ENCODE data around the gene FARS2.

DNA sequence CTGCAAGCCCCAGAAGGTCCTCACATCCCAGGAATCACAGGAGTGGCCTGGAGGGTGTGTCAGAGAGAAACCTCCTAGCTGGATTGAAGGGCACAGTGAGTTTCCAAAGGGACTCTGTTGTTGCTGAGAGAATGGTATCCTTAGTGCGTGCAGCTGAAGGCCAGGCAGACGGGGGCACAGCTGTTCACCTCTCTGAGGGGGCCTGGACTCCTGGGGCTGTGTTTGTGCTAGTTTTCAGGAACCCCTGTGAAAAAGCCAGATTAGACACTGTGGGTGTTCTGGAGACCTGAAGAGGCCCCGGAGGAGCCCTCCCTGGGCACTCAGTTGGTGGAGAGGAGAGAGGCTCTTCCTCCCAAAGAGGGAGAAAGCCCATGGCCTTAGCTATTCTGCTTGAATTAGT lies 223.4 kb downstream of the FARS2 start:
- TF ChIP-seq CTCF (optimal IDR thresholded peaks at IDR 0.05 in 1 of 3, IDR thresholded peaks at IDR 0.05 in 1 of 3, conservative IDR thresholded peaks at IDR 0.05 in 1 of 3; ENCODE audit: extremely low read depth in 1 of 3, insufficient read depth in 2 of 3, low read length in 3 of 3) (no peak), EZH2 (IDR thresholded peaks at IDR 0.05; ENCODE audit: low read length) (no peak)
